Measurements from ENCODE around the gene C22orf31.

The C22orf31 gene

GRCh38 chr22:29082826-29083545 lies 21.4 kb upstream of the C22orf31 start:
- DNase-seq: no peak
- Histone ChIP-seq H3K4me1 (ENCODE audit: control extremely low read depth in 1 of 4, control insufficient read depth in 4 of 4, insufficient read depth in 4 of 4, low read length in 3 of 4) (peaks cover 0 to 5% (median 2%) of the 10 kb centered on the region in 4 experiments), H3K4me3 (ENCODE audit: control insufficient read depth in 1 of 7, extremely low read depth in 1 of 7, insufficient read depth in 4 of 7, low read depth in 2 of 7, low read length in 6 of 7) (no peak overlapping the region), H3K27me3 (replicated peaks in 2 of 5; ENCODE audit: control insufficient read depth in 4 of 5, insufficient read depth in 5 of 5, low read length in 4 of 5) (peaks cover 0 to 3% (median 0%) of the 10 kb centered on the region in 5 experiments), H3K9me3 (ENCODE audit: control extremely low read depth in 1 of 5, control insufficient read depth in 4 of 5, insufficient read depth in 2 of 5, low read depth in 1 of 5, low read length in 4 of 5) (no peaks in the 10 kb centered on the region), H3K36me3 (ENCODE audit: control insufficient read depth in 4 of 4, insufficient read depth in 4 of 4, low read length in 3 of 4) (no peaks in the 10 kb centered on the region), H3K27ac (ENCODE audit: insufficient read depth in 1 of 2, low read depth in 1 of 2, low read length in 2 of 2, poor library complexity in 1 of 2, severe bottlenecking in 2 of 2) (no peak overlapping the region)
- ChIA-PET POLR2A (no interaction called here), CTCF (interaction anchor here (0.7 to 1.5 kb wide), 4 partner anchors 9 to 19 kb away, joined by 3 to 5 read pairs (median 4); no protein-coding TSS in a partner anchor)
- 97% methylated on average over 3 of the region's 7 CpGs for WGBS (ENCODE audit: insufficient coverage)

- 100% methylated on average over 1 of the region's 3 CpGs for WGBS (ENCODE audit: insufficient coverage)
- Histone ChIP-seq H3K27ac (ENCODE audit: insufficient read depth in 1 of 2, low read depth in 1 of 2, low read length in 2 of 2, poor library complexity in 1 of 2, severe bottlenecking in 2 of 2) (no peak overlapping the region), H3K9me3 (ENCODE audit: control extremely low read depth in 1 of 5, control insufficient read depth in 4 of 5, insufficient read depth in 2 of 5, low read depth in 1 of 5, low read length in 4 of 5) (no peaks in the 10 kb centered on the region), H3K36me3 (ENCODE audit: control insufficient read depth in 4 of 4, insufficient read depth in 4 of 4, low read length in 3 of 4) (no peaks in the 10 kb centered on the region), H3K4me1 (ENCODE audit: control extremely low read depth in 1 of 4, control insufficient read depth in 4 of 4, insufficient read depth in 4 of 4, low read length in 3 of 4) (peaks cover 0 to 5% (median 2%) of the 10 kb centered on the region in 4 experiments), H3K4me3 (ENCODE audit: control insufficient read depth in 1 of 7, extremely low read depth in 1 of 7, insufficient read depth in 4 of 7, low read depth in 2 of 7, low read length in 6 of 7) (no peak overlapping the region), H3K27me3 (replicated peaks in 2 of 5; ENCODE audit: control insufficient read depth in 4 of 5, insufficient read depth in 5 of 5, low read length in 4 of 5) (peaks cover 0 to 3% (median 0%) of the 10 kb centered on the region in 5 experiments)
- no peak for DNase-seq
- CTCF ChIA-PET: interaction anchor here (1.0 to 1.5 kb wide), 2 partner anchors 12 to 19 kb away, joined by 4 to 5 read pairs; no protein-coding TSS in a partner anchor
- POLR2A ChIA-PET: no interaction called here
Observed at GRCh38 chr22:29081517-29082236, 20.0 kb upstream of the C22orf31 start.

GRCh38 chr22:29080106-29080975 lies 18.7 kb upstream of the C22orf31 start:
- Histone ChIP-seq H3K9me3 (ENCODE audit: control extremely low read depth in 1 of 5, control insufficient read depth in 4 of 5, insufficient read depth in 2 of 5, low read depth in 1 of 5, low read length in 4 of 5) (no peaks in the 10 kb centered on the region), H3K27me3 (replicated peaks in 2 of 5; ENCODE audit: control insufficient read depth in 4 of 5, insufficient read depth in 5 of 5, low read length in 4 of 5) (peaks cover 0 to 7% (median under 1%) of the 10 kb centered on the region in 5 experiments), H3K27ac (ENCODE audit: insufficient read depth in 1 of 2, low read depth in 1 of 2, low read length in 2 of 2, poor library complexity in 1 of 2, severe bottlenecking in 2 of 2) (no peak overlapping the region), H3K4me1 (ENCODE audit: control extremely low read depth in 1 of 4, control insufficient read depth in 4 of 4, insufficient read depth in 4 of 4, low read length in 3 of 4) (peaks cover 0 to 5% (median 2%) of the 10 kb centered on the region in 4 experiments), H3K36me3 (ENCODE audit: control insufficient read depth in 4 of 4, insufficient read depth in 4 of 4, low read length in 3 of 4) (no peaks in the 10 kb centered on the region), H3K4me3 (ENCODE audit: control insufficient read depth in 1 of 7, extremely low read depth in 1 of 7, insufficient read depth in 4 of 7, low read depth in 2 of 7, low read length in 6 of 7) (no peak overlapping the region)
- CTCF ChIA-PET: interaction anchor here (0.8 kb wide), 1 partner anchor 13 kb away, joined by 3 read pairs; no protein-coding TSS in a partner anchor
- DNase-seq: no peak
- POLR2A ChIA-PET: no interaction called here
- 98% methylated on average over 5 of the region's 7 CpGs for WGBS (ENCODE audit: insufficient coverage)

GRCh38 chr22:29079218-29079901 lies 17.7 kb upstream of the C22orf31 start:
- Histone ChIP-seq H3K27me3 (replicated peaks in 2 of 5; ENCODE audit: control insufficient read depth in 4 of 5, insufficient read depth in 5 of 5, low read length in 4 of 5) (peaks cover 2 to 17% (median 9%) of the 10 kb centered on the region in 5 experiments), H3K9me3 (ENCODE audit: control extremely low read depth in 1 of 5, control insufficient read depth in 4 of 5, insufficient read depth in 2 of 5, low read depth in 1 of 5, low read length in 4 of 5) (no peaks in the 10 kb centered on the region), H3K27ac (ENCODE audit: insufficient read depth in 1 of 2, low read depth in 1 of 2, low read length in 2 of 2, poor library complexity in 1 of 2, severe bottlenecking in 2 of 2) (no peak overlapping the region), H3K36me3 (ENCODE audit: control insufficient read depth in 4 of 4, insufficient read depth in 4 of 4, low read length in 3 of 4) (no peaks in the 10 kb centered on the region), H3K4me1 (ENCODE audit: control extremely low read depth in 1 of 4, control insufficient read depth in 4 of 4, insufficient read depth in 4 of 4, low read length in 3 of 4) (peaks cover 0 to 5% (median 2%) of the 10 kb centered on the region in 4 experiments), H3K4me3 (ENCODE audit: control insufficient read depth in 1 of 7, extremely low read depth in 1 of 7, insufficient read depth in 4 of 7, low read depth in 2 of 7, low read length in 6 of 7) (no peak overlapping the region)
- DNase-seq: peak in 2 of 3 donors; percentile 48 to 68
- CTCF ChIA-PET: interaction anchor here (0.8 to 1.2 kb wide), 2 partner anchors 14 to 75 kb away, joined by 3 read pairs; no protein-coding TSS in a partner anchor
- POLR2A ChIA-PET: no interaction called here
- 74% methylated on average over 7 of the region's 8 CpGs for WGBS (ENCODE audit: insufficient coverage)

- 100% methylated on average over 3 of the region's 6 CpGs for whole genome bisulfite sequencing (ENCODE audit: insufficient coverage)
- ChIA-PET CTCF (interaction anchor here (0.8 to 1.2 kb wide), 2 partner anchors 9 to 75 kb away, joined by 3 read pairs; no protein-coding TSS in a partner anchor), POLR2A (no interaction called here)
- Histone ChIP-seq H3K27me3 (replicated peaks in 2 of 5; ENCODE audit: control insufficient read depth in 4 of 5, insufficient read depth in 5 of 5, low read length in 4 of 5) (peaks cover 2 to 22% (median 14%) of the 10 kb centered on the region in 5 experiments), H3K4me1 (ENCODE audit: control extremely low read depth in 1 of 4, control insufficient read depth in 4 of 4, insufficient read depth in 4 of 4, low read length in 3 of 4) (peaks cover 0 to 9% (median 4%) of the 10 kb centered on the region in 4 experiments), H3K27ac (ENCODE audit: insufficient read depth in 1 of 2, low read depth in 1 of 2, low read length in 2 of 2, poor library complexity in 1 of 2, severe bottlenecking in 2 of 2) (no peak overlapping the region), H3K36me3 (ENCODE audit: control insufficient read depth in 4 of 4, insufficient read depth in 4 of 4, low read length in 3 of 4) (no peaks in the 10 kb centered on the region), H3K9me3 (ENCODE audit: control extremely low read depth in 1 of 5, control insufficient read depth in 4 of 5, insufficient read depth in 2 of 5, low read depth in 1 of 5, low read length in 4 of 5) (no peaks in the 10 kb centered on the region), H3K4me3 (ENCODE audit: control insufficient read depth in 1 of 7, extremely low read depth in 1 of 7, insufficient read depth in 4 of 7, low read depth in 2 of 7, low read length in 6 of 7) (no peak overlapping the region)
- DNase-seq: no peak
Observed at GRCh38 chr22:29078869-29079207, 17.2 kb upstream of the C22orf31 start.

GRCh38 chr22:29078036-29078868 lies 16.6 kb upstream of the C22orf31 start:
- ChIA-PET CTCF (interaction anchor here (0.8 kb wide), 1 partner anchor 10 kb away, joined by 3 read pairs; no protein-coding TSS in a partner anchor), POLR2A (no interaction called here)
- peak in 1 of 3 donors; percentile 36 for DNase-seq
- Histone ChIP-seq H3K27ac (ENCODE audit: insufficient read depth in 1 of 2, low read depth in 1 of 2, low read length in 2 of 2, poor library complexity in 1 of 2, severe bottlenecking in 2 of 2) (no peak overlapping the region), H3K4me1 (ENCODE audit: control extremely low read depth in 1 of 4, control insufficient read depth in 4 of 4, insufficient read depth in 4 of 4, low read length in 3 of 4) (peaks cover 0 to 15% (median 9%) of the 10 kb centered on the region in 4 experiments), H3K4me3 (ENCODE audit: control insufficient read depth in 1 of 7, extremely low read depth in 1 of 7, insufficient read depth in 4 of 7, low read depth in 2 of 7, low read length in 6 of 7) (no peak overlapping the region), H3K36me3 (ENCODE audit: control insufficient read depth in 4 of 4, insufficient read depth in 4 of 4, low read length in 3 of 4) (no peaks in the 10 kb centered on the region), H3K9me3 (ENCODE audit: control extremely low read depth in 1 of 5, control insufficient read depth in 4 of 5, insufficient read depth in 2 of 5, low read depth in 1 of 5, low read length in 4 of 5) (no peaks in the 10 kb centered on the region), H3K27me3 (replicated peaks in 2 of 5; ENCODE audit: control insufficient read depth in 4 of 5, insufficient read depth in 5 of 5, low read length in 4 of 5) (peaks cover 2 to 28% (median 16%) of the 10 kb centered on the region in 5 experiments)
- WGBS (ENCODE audit: insufficient coverage): 80% methylated on average over 4 of the region's 6 CpGs
